ENCODE data around the gene ZDHHC11B.
"Not testable (repeated sequence)": the region's sequence is repeated elsewhere in the genome, so short reads cannot be mapped to it uniquely, and the experiment has no call there.

- TF ChIP-seq CTCF, POLR2A, POLR2AphosphoS5 (IDR thresholded peaks at IDR 0.05): not testable (repeated sequence)
Measured at GRCh38 chr5:797986-798385, 13.5 kb upstream of the ZDHHC11B start.
